ENCODE measurements around the gene PFAS. TPM values are rescaled to one million over a fixed set of nuclear protein-coding genes. Genes with fewer than 3 reads are reported as not detected.

Gene PFAS
- total RNA-seq, 4 donors from 2014 or later = 13.6 to 54.0 (median 40.0) TPM

DNA sequence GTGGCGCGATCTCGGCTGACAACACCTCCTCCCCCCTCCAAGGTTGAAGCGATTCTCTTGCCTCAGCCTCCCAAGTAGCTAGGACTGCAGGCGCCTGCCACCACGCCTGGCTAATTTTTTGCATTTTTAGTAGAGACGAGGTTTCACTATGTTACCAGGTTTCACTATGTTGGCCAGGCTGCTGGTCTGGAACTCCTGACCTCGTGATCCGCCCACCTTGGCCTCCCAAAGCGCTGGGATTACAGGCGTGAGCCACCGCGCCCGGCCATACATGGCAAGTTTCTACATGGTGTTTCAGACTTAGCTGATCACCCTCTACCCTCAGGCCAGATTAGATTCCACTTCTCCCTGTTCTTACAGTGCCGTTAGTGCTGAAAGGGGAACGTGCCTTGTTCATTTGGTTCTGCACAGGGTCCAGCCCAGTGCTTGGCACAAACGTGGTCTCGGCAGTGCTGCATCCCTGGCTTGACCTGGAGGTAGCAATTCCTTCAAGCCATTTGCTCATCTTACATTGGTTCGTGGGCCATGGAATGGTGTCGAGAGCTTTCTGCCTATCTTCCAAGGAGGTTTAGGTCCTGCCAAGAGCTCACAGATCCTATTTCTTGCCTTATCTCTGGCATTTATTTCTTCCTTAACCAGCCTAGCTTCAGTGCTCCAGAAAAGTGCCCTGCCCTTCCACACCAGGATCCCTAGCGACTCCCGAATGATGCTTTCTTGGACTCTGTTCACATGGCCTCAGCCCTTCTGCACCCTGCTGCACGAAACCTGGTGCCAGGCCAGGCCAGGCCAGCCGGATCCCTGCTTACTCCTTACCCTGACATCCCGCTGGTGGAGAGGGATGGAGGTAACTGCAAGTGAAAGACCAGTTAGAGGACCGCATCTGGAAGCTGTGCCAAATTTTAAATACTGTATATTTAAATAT is 23.9 kb upstream of the PFAS start:
- no peaks in the 10 kb centered on the region for H3K27me3 ChIP-seq
- intact Hi-C loops (cut with DNase I; ENCODE audit: low total_unique reads) = loop anchor here (5.0 kb wide), 1 partner anchor 38 kb away; no protein-coding TSS in a partner anchor
- no peaks in the 10 kb centered on the region for H3K9me3 ChIP-seq
- H3K27ac ChIP-seq = peak overlapping the region in 1 of 2 donors; percentile 82
- peaks cover 0 to 9% of the 10 kb centered on the region in 2 donors for H3K4me1 ChIP-seq
- no peak for DNase-seq
- TF ChIP-seq, protein P1, sequence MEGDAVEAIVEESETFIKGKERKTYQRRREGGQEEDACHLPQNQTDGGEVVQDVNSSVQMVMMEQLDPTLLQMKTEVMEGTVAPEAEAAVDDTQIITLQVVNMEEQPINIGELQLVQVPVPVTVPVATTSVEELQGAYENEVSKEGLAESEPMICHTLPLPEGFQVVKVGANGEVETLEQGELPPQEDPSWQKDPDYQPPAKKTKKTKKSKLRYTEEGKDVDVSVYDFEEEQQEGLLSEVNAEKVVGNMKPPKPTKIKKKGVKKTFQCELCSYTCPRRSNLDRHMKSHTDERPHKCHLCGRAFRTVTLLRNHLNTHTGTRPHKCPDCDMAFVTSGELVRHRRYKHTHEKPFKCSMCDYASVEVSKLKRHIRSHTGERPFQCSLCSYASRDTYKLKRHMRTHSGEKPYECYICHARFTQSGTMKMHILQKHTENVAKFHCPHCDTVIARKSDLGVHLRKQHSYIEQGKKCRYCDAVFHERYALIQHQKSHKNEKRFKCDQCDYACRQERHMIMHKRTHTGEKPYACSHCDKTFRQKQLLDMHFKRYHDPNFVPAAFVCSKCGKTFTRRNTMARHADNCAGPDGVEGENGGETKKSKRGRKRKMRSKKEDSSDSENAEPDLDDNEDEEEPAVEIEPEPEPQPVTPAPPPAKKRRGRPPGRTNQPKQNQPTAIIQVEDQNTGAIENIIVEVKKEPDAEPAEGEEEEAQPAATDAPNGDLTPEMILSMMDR (IDR thresholded peaks at IDR 0.05) = no peak
- TF ChIP-seq POLR2A (IDR thresholded peaks at IDR 0.05) = no peak
- no peaks in the 10 kb centered on the region for H3K36me3 ChIP-seq
- H3K4me3 ChIP-seq = no peak overlapping the region

DNA sequence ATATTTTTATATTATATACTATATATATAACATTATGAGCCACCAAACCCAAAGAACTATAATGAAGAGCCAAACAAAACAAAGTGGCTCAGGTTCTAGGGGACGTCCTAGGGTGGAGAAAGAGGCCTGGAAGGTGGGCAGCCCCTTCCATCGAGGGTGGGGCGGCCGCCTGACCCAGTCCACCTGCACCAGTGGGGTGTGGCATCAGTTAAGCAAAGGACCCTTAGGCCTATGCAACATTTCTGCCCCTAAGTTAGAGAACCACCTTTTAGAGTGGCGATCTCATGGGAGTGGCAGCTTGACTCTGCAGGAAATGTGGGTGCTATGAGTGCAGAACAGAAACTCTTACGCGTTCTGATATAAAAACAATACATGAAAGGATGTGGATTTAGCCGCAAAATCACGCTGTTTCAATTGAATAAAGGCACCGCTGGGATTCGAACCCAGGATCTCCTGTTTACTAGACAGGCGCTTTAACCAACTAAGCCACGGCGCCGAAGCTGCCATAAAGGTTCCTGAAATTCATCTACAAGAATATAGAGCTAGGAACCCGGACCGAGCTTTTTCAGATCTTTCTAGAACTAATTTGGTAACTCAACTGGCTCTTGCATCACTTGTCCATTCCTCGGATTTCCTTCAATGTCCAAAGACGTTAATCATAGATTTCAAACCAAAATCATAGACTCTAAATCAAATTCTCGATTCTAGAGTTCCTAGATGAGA is 23.1 kb upstream of the PFAS start:
- no peaks in the 10 kb centered on the region for H3K27me3 ChIP-seq
- peak; percentile 53 to 61 for DNase-seq
- TF ChIP-seq, protein P1 (IDR thresholded peaks at IDR 0.05) = no peak
- TF ChIP-seq POLR2A (IDR thresholded peaks at IDR 0.05) = no peak
- H3K36me3 ChIP-seq = no peaks in the 10 kb centered on the region
- peak overlapping the region; percentile 70 to 82 for H3K27ac ChIP-seq
- intact Hi-C loops (cut with DNase I; ENCODE audit: low total_unique reads) = no loop called here
- H3K9me3 ChIP-seq = no peaks in the 10 kb centered on the region
- peaks cover 0 to 9% of the 10 kb centered on the region in 2 donors for H3K4me1 ChIP-seq
- peak overlapping the region; percentile 3 to 19 for H3K4me3 ChIP-seq

DNA sequence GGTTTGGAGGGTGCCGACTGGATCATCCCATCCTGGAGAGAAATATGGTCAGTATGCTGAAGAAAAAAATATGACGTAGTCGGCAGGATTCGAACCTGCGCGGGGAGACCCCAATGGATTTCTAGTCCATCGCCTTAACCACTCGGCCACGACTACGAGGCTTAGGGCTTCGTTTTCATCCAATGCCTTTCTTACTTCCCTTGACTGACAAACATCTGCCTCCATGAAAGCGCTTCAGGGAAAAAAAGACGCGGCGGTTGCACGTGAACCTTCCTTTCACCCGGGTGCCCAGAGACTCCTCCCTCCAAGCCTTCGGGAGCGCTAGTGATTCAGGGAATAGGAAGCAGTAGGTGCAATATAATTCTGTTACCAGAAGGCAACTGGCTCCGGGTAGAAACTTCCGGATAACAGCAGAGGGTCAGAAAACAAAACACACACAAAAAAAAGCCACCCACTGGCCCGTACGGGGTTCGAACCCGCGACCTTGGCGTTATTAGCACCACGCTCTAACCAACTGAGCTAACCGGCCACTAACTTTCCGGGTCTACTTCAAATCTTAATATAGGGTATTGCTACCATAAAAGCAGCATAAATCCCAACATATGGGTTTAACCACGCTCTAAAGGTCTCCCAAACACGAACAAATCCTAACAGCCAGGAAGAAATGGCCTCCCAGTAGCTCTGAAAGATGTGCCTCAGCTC is 22.4 kb upstream of the PFAS start:
- H3K27me3 ChIP-seq = no peaks in the 10 kb centered on the region
- TF ChIP-seq POLR2A (IDR thresholded peaks at IDR 0.05) = no peak
- TF ChIP-seq, protein P1 (IDR thresholded peaks at IDR 0.05) = no peak
- intact Hi-C loops (cut with DNase I; ENCODE audit: low total_unique reads) = no loop called here
- peak; percentile 78 to 82 for DNase-seq
- no peaks in the 10 kb centered on the region for H3K9me3 ChIP-seq
- peaks cover 0 to 9% of the 10 kb centered on the region in 2 donors for H3K4me1 ChIP-seq
- no peaks in the 10 kb centered on the region for H3K36me3 ChIP-seq
- H3K27ac ChIP-seq = peak overlapping the region; percentile 70 to 82
- H3K4me3 ChIP-seq = peak overlapping the region; percentile 3 to 19

DNA sequence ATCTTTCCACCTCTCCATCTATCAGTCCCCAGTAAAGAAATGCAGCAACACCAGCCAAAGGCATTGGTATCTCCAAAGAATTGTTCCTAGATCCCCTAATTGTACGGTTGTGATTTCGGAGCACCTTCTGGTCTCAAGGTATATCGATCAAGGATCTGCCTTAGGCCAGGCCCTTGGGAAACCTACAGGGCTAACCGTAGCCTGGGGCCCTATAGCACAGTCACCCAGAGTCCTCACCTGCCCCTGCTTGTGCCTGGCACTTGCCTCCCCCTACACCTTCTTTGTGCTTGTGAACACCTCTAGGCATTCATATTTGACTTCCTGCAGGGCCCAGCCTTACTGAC is 21.9 kb upstream of the PFAS start:
- Histone ChIP-seq H3K27ac (peak overlapping the region; percentile 70 to 82), H3K4me3 (peak overlapping the region in 1 of 2 donors; percentile 19), H3K27me3 (no peaks in the 10 kb centered on the region), H3K9me3 (no peaks in the 10 kb centered on the region), H3K4me1 (peaks cover 0 to 9% of the 10 kb centered on the region in 2 donors), H3K36me3 (no peaks in the 10 kb centered on the region)
- DNase-seq = no peak
- TF ChIP-seq, protein P1 (IDR thresholded peaks at IDR 0.05) = no peak
- no peak for TF ChIP-seq POLR2A (IDR thresholded peaks at IDR 0.05)
- intact Hi-C loops (cut with DNase I; ENCODE audit: low total_unique reads) = no loop called here
